ENCODE results near the gene HDAC4. TPM values are rescaled to one million over a fixed set of nuclear protein-coding genes. Genes with fewer than 3 reads are reported as not detected.

Gene HDAC4
- total and polyA plus RNA-seq, 2 of the 4 experiments (the other 2 are of a cell fraction): 4.1 to 7.2 TPM

DNA sequence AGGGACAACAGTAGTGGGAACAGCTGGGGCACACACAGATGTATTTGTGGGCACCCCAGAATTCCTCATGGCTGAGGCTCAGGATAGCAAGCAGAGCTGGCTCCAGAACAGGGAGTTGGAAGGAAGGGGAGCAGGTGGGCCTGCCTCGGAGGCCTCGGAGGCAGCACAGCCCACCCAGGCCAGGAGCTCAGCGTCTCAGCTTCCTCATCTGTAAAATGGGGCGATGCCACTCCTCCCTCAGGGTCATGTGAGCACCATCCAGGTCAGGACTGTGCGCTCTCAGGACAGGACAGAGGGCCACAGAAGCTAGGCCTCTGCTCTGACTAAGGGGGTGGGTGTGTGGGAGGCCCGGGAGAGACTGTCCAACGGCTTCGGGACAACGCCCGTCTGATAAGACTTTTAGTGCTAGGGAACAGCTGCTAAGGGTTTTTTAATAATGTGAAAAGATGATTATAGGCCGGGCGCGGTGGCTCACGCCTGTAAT lies 106.2 kb downstream of the HDAC4 start:
- H3K4me3 ChIP-seq (ENCODE audit: insufficient read depth, low read depth, low read length): no peak overlapping the region
- H3K27ac ChIP-seq (ENCODE audit: insufficient read depth, low read length): no peak overlapping the region
- dilution Hi-C loops (cut with HindIII; ENCODE audit: low sequenced_read_pairs, unreplicated experiment) (no loop called here), intact Hi-C loops (cut with micrococcal nuclease) (no loop called here), in situ Hi-C loops (cut with MboI; ENCODE audit: low sequenced_read_pairs) (no loop called here)
- no peak for ATAC-seq (ENCODE audit: low read depth)
- H3K14ac ChIP-seq (replicated peaks; ENCODE audit: low read depth, low read length): no peak overlapping the region
- H2AK9ac ChIP-seq (replicated peaks; ENCODE audit: low read depth, low read length, poor library complexity): no peak overlapping the region
- H2AK5ac ChIP-seq (ENCODE audit: low read depth, low read length): no peak overlapping the region
- no peak overlapping the region for H3K4me2 ChIP-seq (ENCODE audit: low read depth, low read length)
- no peaks in the 10 kb centered on the region for H3K27me3 ChIP-seq (ENCODE audit: control insufficient read depth, insufficient read depth, low read length)
- DNase-seq: no peak
- H4K5ac ChIP-seq (ENCODE audit: low read depth, low read length): no peak overlapping the region
- H4K91ac ChIP-seq (ENCODE audit: insufficient read depth, low read depth, low read length): no peak overlapping the region; the same call in 1 of the 2 replicates
- peaks cover 52 to 84% of the 10 kb centered on the region in 2 experiments for H3K79me1 ChIP-seq (ENCODE audit: low read depth in 1 of 2, low read length in 2 of 2)
- no TSS peak for BruUV-seq (replicated peaks)
- H2BK15ac ChIP-seq (ENCODE audit: low read depth, low read length): no peak overlapping the region
- no peak overlapping the region for H4K8ac ChIP-seq (ENCODE audit: low read depth in 2 of 2, low read length in 2 of 2)
- peaks cover 10% of the 10 kb centered on the region for H3K9me1 ChIP-seq (ENCODE audit: insufficient read depth, low read length)
- H3K36me3 ChIP-seq (ENCODE audit: control insufficient read depth, insufficient read depth, low read length): no peaks in the 10 kb centered on the region
- no peak overlapping the region for H2BK5ac ChIP-seq (ENCODE audit: low read depth, low read length, poor library complexity, severe bottlenecking)
- H3K9me3 ChIP-seq (ENCODE audit: control insufficient read depth, insufficient read depth, low read length): no peaks in the 10 kb centered on the region
- H2BK20ac ChIP-seq (ENCODE audit: low read depth, low read length): no peak overlapping the region
- no peak overlapping the region for H2AFZ ChIP-seq (replicated peaks; ENCODE audit: low read length, poor library complexity)
- POLR2A ChIA-PET (ENCODE audit: unreplicated experiment): no interaction called here
- H4K20me1 ChIP-seq (ENCODE audit: insufficient read depth, low read length): peaks cover 17% of the 10 kb centered on the region
- TF ChIP-seq MAFK (IDR thresholded peaks at IDR 0.05; ENCODE audit: low read depth, low read length) (no peak), FOS (IDR thresholded peaks at IDR 0.05; ENCODE audit: low read depth, low read length) (no peak), CTCF (conservative IDR thresholded peaks at IDR 0.05; ENCODE audit: low read depth, low read length) (no peak), MAZ (IDR thresholded peaks at IDR 0.05; ENCODE audit: borderline replicate concordance, low read depth, low read length) (no peak), CHD1 (IDR thresholded peaks at IDR 0.05; ENCODE audit: low read depth, low read length) (no peak), BHLHE40 (IDR thresholded peaks at IDR 0.05; ENCODE audit: low read depth, low read length) (no peak), SMC3 (IDR thresholded peaks at IDR 0.05; ENCODE audit: low read depth, low read length) (no peak), RFX5 (IDR thresholded peaks at IDR 0.05; ENCODE audit: low read depth, low read length) (no peak), CEBPB (IDR thresholded peaks at IDR 0.05; ENCODE audit: low read depth, low read length) (no peak), RAD21 (IDR thresholded peaks at IDR 0.05; ENCODE audit: low read length) (no peak), POLR2A (IDR thresholded peaks at IDR 0.05; ENCODE audit: low read depth, low read length) (no peak), MXI1 (IDR thresholded peaks at IDR 0.05; ENCODE audit: borderline replicate concordance, low read depth, low read length) (no peak), NFE2L2 (IDR thresholded peaks at IDR 0.05; ENCODE audit: low read depth, low read length) (no peak), USF2 (IDR thresholded peaks at IDR 0.05; ENCODE audit: low read depth, low read length) (no peak), RCOR1 (IDR thresholded peaks at IDR 0.05; ENCODE audit: insufficient replicate concordance, low read length) (no peak)
- TF ChIP-seq, protein P1, sequence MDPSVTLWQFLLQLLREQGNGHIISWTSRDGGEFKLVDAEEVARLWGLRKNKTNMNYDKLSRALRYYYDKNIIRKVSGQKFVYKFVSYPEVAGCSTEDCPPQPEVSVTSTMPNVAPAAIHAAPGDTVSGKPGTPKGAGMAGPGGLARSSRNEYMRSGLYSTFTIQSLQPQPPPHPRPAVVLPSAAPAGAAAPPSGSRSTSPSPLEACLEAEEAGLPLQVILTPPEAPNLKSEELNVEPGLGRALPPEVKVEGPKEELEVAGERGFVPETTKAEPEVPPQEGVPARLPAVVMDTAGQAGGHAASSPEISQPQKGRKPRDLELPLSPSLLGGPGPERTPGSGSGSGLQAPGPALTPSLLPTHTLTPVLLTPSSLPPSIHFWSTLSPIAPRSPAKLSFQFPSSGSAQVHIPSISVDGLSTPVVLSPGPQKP (IDR thresholded peaks at IDR 0.05; ENCODE audit: borderline replicate concordance, low read depth, low read length): no peak
- peaks cover 38% of the 10 kb centered on the region for H3K4me1 ChIP-seq (ENCODE audit: control insufficient read depth, insufficient read depth, low read length)
- H3K23ac ChIP-seq (ENCODE audit: low read depth, low read length): no peak overlapping the region
- CTCF ChIA-PET: interaction anchor here (0.6 kb wide), 1 partner anchor 89 kb away, joined by 3 read pairs; no protein-coding TSS in a partner anchor
- no peak overlapping the region for H3K18ac ChIP-seq (ENCODE audit: low read depth, low read length)
- 100% methylated on average over 6 of the region's 14 CpGs; no CpG with 5 or more reads in 1 of the 2 experiments for WGBS, 2 experiments (ENCODE audit: extremely low coverage in 2 of 2, insufficient read length in 1 of 2)
- no peak overlapping the region for H3K4ac ChIP-seq (ENCODE audit: low read depth, low read length)
- H3K56ac ChIP-seq (ENCODE audit: extremely low read depth, insufficient read depth, low read length): no peak overlapping the region
- H2BK120ac ChIP-seq (ENCODE audit: low read depth, low read length): no peak overlapping the region
- H3K9ac ChIP-seq (ENCODE audit: low read depth, low read length): no peak overlapping the region

Measured in IMR-90 (cell line).